Right ventricle myocardium superior (tissue), 1 donor: ENCODE measurements around the gene GPR146. TPM values are rescaled to one million over a fixed set of nuclear protein-coding genes. Genes with fewer than 3 reads are reported as not detected.

Experiments
- ATAC-seq: fragments of 200-7000 bp; cut with Tn5 transposase; one replicate; pipeline ENCODE4 v1.9.1; 2020; ENCODE audit warnings: mild to moderate bottlenecking; ENCODE audit not compliant: poor library complexity
- DNase-seq: peaks from one replicate; pipeline ENCODE4 v3.0.0-alpha.2; 2020
- intact Hi-C: fragments of 100-400 bp; cut with DNase I; formaldehyde crosslinking; loops from one replicate; pipeline ENCODE4 v1.11.2; 2022
- total RNA-seq: library from RNA; stranded (reverse); fragmentation: NEBNext Ultra II Directional; extraction: Animal tissue kit (Norgen Biotek cat#: 25700); gene quantifications from one replicate; pipeline ENCODE4 v1.2.1, GENCODE V29; 2021
- donor health status: DM: no; HTN: yes; CAD: no; lungs with severe emphysema.

GPR146 gene
- total RNA-seq, 1 donor from 2014 or later, result 26.3 TPM

GRCh38 chr7:1009747-1010146, 34.6 kb upstream of the GPR146 start:
- intact Hi-C loops, result no loop called here
- DNase-seq (no peak), ATAC-seq (no peak)

GRCh38 chr7:1010226-1010625, 34.1 kb upstream of the GPR146 start:
- no peak for DNase-seq
- no peak for ATAC-seq
- intact Hi-C loops, result no loop called here

GRCh38 chr7:1011297-1012003, 32.9 kb upstream of the GPR146 start:
- DNase-seq (no peak), ATAC-seq (no peak)
- intact Hi-C loops, result no loop called here

- intact Hi-C loops, result no loop called here
- ATAC-seq (no peak), DNase-seq (no peak)
Observed at GRCh38 chr7:1012004-1012715, 32.2 kb upstream of the GPR146 start.

GRCh38 chr7:1012716-1013095, 31.6 kb upstream of the GPR146 start:
- DNase-seq, result no peak
- intact Hi-C loops, result no loop called here
- no peak for ATAC-seq

- ATAC-seq, result no peak
- intact Hi-C loops, result no loop called here
Observed at GRCh38 chr7:1013581-1013980, 30.8 kb upstream of the GPR146 start.

GRCh38 chr7:1014681-1015080, 29.7 kb upstream of the GPR146 start:
- intact Hi-C loops, result no loop called here
- ATAC-seq (no peak), DNase-seq (no peak)

More at GRCh38 chr7:1013581-1013980, 30.8 kb upstream of the GPR146 start:
- DNase-seq, result no peak

GRCh38 chr7:1015196-1016121, 28.9 kb upstream of the GPR146 start:
- ATAC-seq, result peak; percentile 29
- intact Hi-C loops, result no loop called here
- DNase-seq, result no peak

GRCh38 chr7:1016577-1017531, 27.5 kb upstream of the GPR146 start:
- DNase-seq (no peak), ATAC-seq (no peak)
- intact Hi-C loops, result no loop called here

- intact Hi-C loops, result no loop called here
- DNase-seq, result no peak
- ATAC-seq, result no peak
Observed at GRCh38 chr7:1017586-1018333, 26.6 kb upstream of the GPR146 start.

- DNase-seq, result no peak
- ATAC-seq, result no peak
- intact Hi-C loops, result no loop called here
Observed at GRCh38 chr7:1018334-1018695, 26.0 kb upstream of the GPR146 start.

- intact Hi-C loops, result no loop called here
- DNase-seq (no peak), ATAC-seq (no peak)
Observed at GRCh38 chr7:1019255-1019785, 25.0 kb upstream of the GPR146 start.

GRCh38 chr7:1019789-1020610, 24.3 kb upstream of the GPR146 start:
- intact Hi-C loops, result no loop called here
- no peak for DNase-seq
- no peak for ATAC-seq

- ATAC-seq, result no peak
- no peak for DNase-seq
- intact Hi-C loops, result no loop called here
Observed at GRCh38 chr7:1020849-1021251, 23.5 kb upstream of the GPR146 start.

GRCh38 chr7:1021366-1021765, 23.0 kb upstream of the GPR146 start:
- ATAC-seq (peak; percentile 7), DNase-seq (no peak)
- intact Hi-C loops, result no loop called here

GRCh38 chr7:1021931-1022330, 22.4 kb upstream of the GPR146 start:
- intact Hi-C loops, result no loop called here
- DNase-seq (no peak), ATAC-seq (no peak)

- DNase-seq (no peak), ATAC-seq (no peak)
- intact Hi-C loops, result no loop called here
Observed at GRCh38 chr7:1022356-1022755, 22.0 kb upstream of the GPR146 start.
